ENCODE measurements around the gene ATXN3.
"Not testable (repeated sequence)": the region's sequence is repeated elsewhere in the genome, so short reads cannot be mapped to it uniquely, and the experiment has no call there.

The ATXN3 gene

DNA sequence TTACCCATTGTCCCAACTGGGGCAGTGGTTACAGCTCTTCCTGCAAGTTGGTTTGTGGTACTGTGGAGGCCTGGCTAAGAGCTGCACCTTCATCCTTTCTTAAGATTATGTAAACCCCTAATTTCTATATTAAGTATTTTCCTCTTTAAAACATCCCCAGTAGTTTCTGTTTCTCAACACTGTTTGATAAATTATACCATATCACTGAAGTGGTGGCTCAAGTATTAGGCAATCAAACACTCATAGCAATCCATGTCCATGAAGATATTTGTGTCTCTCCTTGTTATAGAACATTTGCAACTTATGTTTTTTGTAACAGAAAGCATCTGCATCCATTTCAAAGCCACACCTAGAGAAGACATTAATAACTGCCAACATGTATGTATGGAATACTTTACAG, 31.8 kb downstream of the ATXN3 start:
- H3K9me3 ChIP-seq (ENCODE audit: control insufficient read depth, low read length): no peaks in the 10 kb centered on the region
- no peaks in the 10 kb centered on the region for H3K4me1 ChIP-seq (ENCODE audit: control insufficient read depth, insufficient read depth, low read length, poor library complexity, severe bottlenecking)
- H3K27ac ChIP-seq (ENCODE audit: low read depth, low read length, severe bottlenecking): no peak overlapping the region
- H3K4me3 ChIP-seq (ENCODE audit: extremely low read depth, insufficient read depth, low read length, poor library complexity, severe bottlenecking): no peak overlapping the region
- H3K36me3 ChIP-seq (ENCODE audit: control insufficient read depth, insufficient read depth, low read length): peaks cover 58% of the 10 kb centered on the region

GRCh38 chr14:92058006-92058917, 48.1 kb downstream of the ATXN3 start:
- no peaks in the 10 kb centered on the region for H3K9me3 ChIP-seq (ENCODE audit: control insufficient read depth, low read length)
- H3K4me1 ChIP-seq (ENCODE audit: control insufficient read depth, insufficient read depth, low read length, poor library complexity, severe bottlenecking): no peaks in the 10 kb centered on the region
- no peak overlapping the region for H3K4me3 ChIP-seq (ENCODE audit: extremely low read depth, insufficient read depth, low read length, poor library complexity, severe bottlenecking)
- peaks cover 11% of the 10 kb centered on the region for H3K36me3 ChIP-seq (ENCODE audit: control insufficient read depth, insufficient read depth, low read length)
- H3K27ac ChIP-seq (ENCODE audit: low read depth, low read length, severe bottlenecking): no peak overlapping the region
- WGBS, 2 experiments (ENCODE audit: insufficient coverage in 2 of 2): 91 to 97% methylated on average over 4 to 8 of the region's 9 CpGs

DNA sequence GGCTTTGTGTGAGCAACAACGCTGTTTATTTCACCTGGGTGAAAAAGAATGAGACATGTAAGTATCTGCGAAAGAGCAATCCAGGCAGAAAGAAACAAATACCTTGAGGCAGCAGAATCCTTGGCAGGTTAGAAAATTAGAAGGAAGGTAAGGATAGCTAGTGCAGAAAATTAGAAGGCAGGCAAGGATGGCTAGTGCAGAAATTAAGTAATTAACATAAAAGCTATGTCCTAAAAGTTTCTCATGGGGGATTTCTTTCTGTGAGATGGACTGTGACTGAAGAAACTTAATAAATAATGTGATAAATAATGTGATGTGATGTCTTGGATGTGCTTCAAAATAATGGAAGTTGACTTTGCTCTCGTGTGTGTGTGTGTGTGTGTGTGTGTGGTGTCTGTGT, 56.6 kb downstream of the ATXN3 start:
- H3K4me3 ChIP-seq (ENCODE audit: extremely low read depth, insufficient read depth, low read length, poor library complexity, severe bottlenecking): no peak overlapping the region
- no peak overlapping the region for H3K27ac ChIP-seq (ENCODE audit: low read depth, low read length, severe bottlenecking)
- 79 to 100% methylated on average over 3 of the region's 3 CpGs for WGBS, 2 experiments (ENCODE audit: insufficient coverage in 2 of 2)

DNA sequence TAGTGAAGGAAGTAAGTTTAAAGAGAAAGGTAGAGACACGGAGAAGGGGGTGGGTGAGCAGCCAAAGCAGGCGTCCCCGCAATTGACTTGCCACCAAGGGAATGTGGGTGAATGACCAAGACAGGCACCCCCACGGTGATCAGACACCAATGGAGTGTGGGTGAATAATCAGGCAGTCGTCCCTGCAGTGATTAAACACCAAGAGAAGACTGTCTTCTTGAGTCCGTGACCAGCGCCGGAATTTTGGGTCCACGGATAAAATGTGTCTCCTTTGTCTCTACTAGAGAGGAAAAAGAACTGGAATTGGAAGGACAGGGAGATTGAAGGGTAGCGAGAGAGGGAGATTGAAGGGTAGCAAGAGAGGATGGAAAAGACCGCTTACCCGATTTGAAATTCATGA, 57.2 kb downstream of the ATXN3 start:
- not testable (repeated sequence) for H3K9me3 ChIP-seq (ENCODE audit: control insufficient read depth, low read length); H3K4me3 ChIP-seq (ENCODE audit: extremely low read depth, insufficient read depth, low read length, poor library complexity, severe bottlenecking); H3K4me1 ChIP-seq (ENCODE audit: control insufficient read depth, insufficient read depth, low read length, poor library complexity, severe bottlenecking); H3K27ac ChIP-seq (ENCODE audit: low read depth, low read length, severe bottlenecking); H3K36me3 ChIP-seq (ENCODE audit: control insufficient read depth, insufficient read depth, low read length)
- WGBS, 2 experiments (ENCODE audit: insufficient coverage in 2 of 2): 97 to 98% methylated on average over 10 to 12 of the region's 12 CpGs

More for the DNA sequence above, 56.6 kb downstream of the ATXN3 start:
- Histone ChIP-seq H3K9me3 (ENCODE audit: control insufficient read depth, low read length) (no peaks in the 10 kb centered on the region), H3K4me1 (ENCODE audit: control insufficient read depth, insufficient read depth, low read length, poor library complexity, severe bottlenecking) (no peaks in the 10 kb centered on the region), H3K36me3 (ENCODE audit: control insufficient read depth, insufficient read depth, low read length) (no peaks in the 10 kb centered on the region)

- not testable (repeated sequence) for H3K4me3 ChIP-seq (ENCODE audit: extremely low read depth, insufficient read depth, low read length, poor library complexity, severe bottlenecking); H3K9me3 ChIP-seq (ENCODE audit: control insufficient read depth, low read length); H3K36me3 ChIP-seq (ENCODE audit: control insufficient read depth, insufficient read depth, low read length); H3K27ac ChIP-seq (ENCODE audit: low read depth, low read length, severe bottlenecking); H3K4me1 ChIP-seq (ENCODE audit: control insufficient read depth, insufficient read depth, low read length, poor library complexity, severe bottlenecking)
- WGBS, 2 experiments (ENCODE audit: insufficient coverage in 2 of 2): 92 to 98% methylated on average over 5 to 6 of the region's 7 CpGs
These were observed 60.5 kb downstream of the ATXN3 start for GRCh38 chr14:92045904-92046303.

DNA sequence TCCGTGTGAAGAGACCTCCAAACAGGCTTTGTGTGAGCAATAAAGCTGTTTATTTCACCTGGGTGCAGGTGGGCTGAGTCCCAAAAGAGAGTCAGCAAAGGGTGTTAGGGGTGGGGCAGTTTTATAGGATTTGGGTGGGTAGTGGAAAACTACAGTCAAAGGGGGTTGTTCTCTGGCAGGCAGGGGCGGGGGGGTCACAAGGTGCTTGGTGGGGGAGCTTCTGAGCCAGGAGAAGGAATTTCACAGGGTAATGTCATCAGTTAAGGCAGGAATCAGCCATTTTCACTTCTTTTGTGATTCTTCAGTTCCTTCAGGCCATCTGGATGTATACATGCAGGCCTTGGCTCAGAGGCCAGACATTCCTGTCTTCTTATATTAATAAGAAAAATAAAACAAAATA, 64.6 kb downstream of the ATXN3 start:
- not testable (repeated sequence) for H3K36me3 ChIP-seq (ENCODE audit: control insufficient read depth, insufficient read depth, low read length); H3K9me3 ChIP-seq (ENCODE audit: control insufficient read depth, low read length); H3K4me1 ChIP-seq (ENCODE audit: control insufficient read depth, insufficient read depth, low read length, poor library complexity, severe bottlenecking); H3K27ac ChIP-seq (ENCODE audit: low read depth, low read length, severe bottlenecking); H3K4me3 ChIP-seq (ENCODE audit: extremely low read depth, insufficient read depth, low read length, poor library complexity, severe bottlenecking)
- 83 to 86% methylated on average over 1 to 2 of the region's 2 CpGs for WGBS, 2 experiments (ENCODE audit: insufficient coverage in 2 of 2)

- Histone ChIP-seq H3K4me1 (ENCODE audit: control insufficient read depth, insufficient read depth, low read length, poor library complexity, severe bottlenecking) (peaks cover 2% of the 10 kb centered on the region), H3K36me3 (ENCODE audit: control insufficient read depth, insufficient read depth, low read length) (peaks cover 9% of the 10 kb centered on the region), H3K9me3 (ENCODE audit: control insufficient read depth, low read length) (no peaks in the 10 kb centered on the region), H3K4me3 (ENCODE audit: extremely low read depth, insufficient read depth, low read length, poor library complexity, severe bottlenecking) (peak overlapping the region; percentile 96), H3K27ac (ENCODE audit: low read depth, low read length, severe bottlenecking) (no peak overlapping the region)
- WGBS, 2 experiments (ENCODE audit: insufficient coverage in 2 of 2): 92 to 94% methylated on average over 5 to 8 of the region's 10 CpGs
These were observed 65.2 kb downstream of the ATXN3 start for GRCh38 chr14:92041203-92041602.

GRCh38 chr14:92040431-92041051, 65.8 kb downstream of the ATXN3 start:
- peak overlapping the region; percentile 100 for H3K27ac ChIP-seq (ENCODE audit: low read depth, low read length, severe bottlenecking)
- H3K36me3 ChIP-seq (ENCODE audit: control insufficient read depth, insufficient read depth, low read length): peaks cover 9% of the 10 kb centered on the region
- 11 to 14% methylated on average over 10 to 11 of the region's 13 CpGs for WGBS, 2 experiments (ENCODE audit: insufficient coverage in 2 of 2)

GRCh38 chr14:92039719-92040430, 66.5 kb downstream of the ATXN3 start, which contains the start of gene TRIP11:
Gene TRIP11, minus strand, starts transcription at chr14:92040059. Its CDS starts 374 bp downstream, at chr14:92039685.
- Histone ChIP-seq H3K36me3 (ENCODE audit: control insufficient read depth, insufficient read depth, low read length) (peaks cover 12% of the 10 kb centered on the region), H3K9me3 (ENCODE audit: control insufficient read depth, low read length) (peaks cover 1% of the 10 kb centered on the region), H3K4me1 (ENCODE audit: control insufficient read depth, insufficient read depth, low read length, poor library complexity, severe bottlenecking) (peaks cover 2% of the 10 kb centered on the region), H3K4me3 (ENCODE audit: extremely low read depth, insufficient read depth, low read length, poor library complexity, severe bottlenecking) (peak within 1 kb of the TSS; percentile 96), H3K27ac (ENCODE audit: low read depth, low read length, severe bottlenecking) (peak within 1 kb of the TSS; percentile 100)
- WGBS, 2 experiments (ENCODE audit: insufficient coverage in 2 of 2): 0% methylated on average over 53 to 57 of the region's 57 CpGs

More at GRCh38 chr14:92040431-92041051, 65.8 kb downstream of the ATXN3 start:
- H3K9me3 ChIP-seq (ENCODE audit: control insufficient read depth, low read length): no peaks in the 10 kb centered on the region
- H3K4me3 ChIP-seq (ENCODE audit: extremely low read depth, insufficient read depth, low read length, poor library complexity, severe bottlenecking): peak overlapping the region; percentile 96
- peaks cover 2% of the 10 kb centered on the region for H3K4me1 ChIP-seq (ENCODE audit: control insufficient read depth, insufficient read depth, low read length, poor library complexity, severe bottlenecking)

DNA sequence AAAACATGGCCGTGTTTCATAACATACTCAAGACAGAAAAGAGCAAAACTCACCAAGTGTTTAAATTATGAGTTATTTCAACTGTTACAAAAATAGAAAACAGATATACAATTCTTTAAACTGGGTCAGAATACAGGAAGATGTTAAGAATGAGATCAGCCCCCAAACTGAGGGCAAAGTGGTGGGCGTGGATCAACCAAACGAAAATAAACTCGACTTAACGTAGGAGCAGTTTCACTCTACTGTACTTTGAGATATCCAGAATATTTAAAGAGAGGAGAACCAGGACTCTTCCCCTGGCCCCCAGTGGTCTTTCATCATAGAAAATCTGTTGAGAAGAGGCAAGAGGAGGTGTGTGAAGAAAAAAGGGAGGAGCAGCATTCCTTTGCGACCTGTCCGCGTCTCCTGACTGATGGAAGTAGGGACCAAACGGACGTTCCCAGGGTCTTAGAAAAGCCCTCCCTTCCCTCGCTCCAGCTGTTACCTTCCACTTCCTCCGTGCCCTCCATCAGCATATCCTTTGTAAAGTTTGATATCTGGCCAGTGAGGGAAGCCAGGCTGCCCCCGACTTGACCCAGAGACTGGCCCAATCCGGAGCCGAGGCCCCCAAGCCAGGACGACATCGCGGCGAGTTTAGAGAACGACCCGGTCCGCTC, 67.2 kb downstream of the ATXN3 start:
- Histone ChIP-seq H3K9me3 (ENCODE audit: control insufficient read depth, low read length) (peaks cover 6% of the 10 kb centered on the region), H3K27ac (ENCODE audit: low read depth, low read length, severe bottlenecking) (peak overlapping the region; percentile 100), H3K4me1 (ENCODE audit: control insufficient read depth, insufficient read depth, low read length, poor library complexity, severe bottlenecking) (peaks cover 2% of the 10 kb centered on the region), H3K4me3 (ENCODE audit: extremely low read depth, insufficient read depth, low read length, poor library complexity, severe bottlenecking) (peak overlapping the region; percentile 96), H3K36me3 (ENCODE audit: control insufficient read depth, insufficient read depth, low read length) (peaks cover 18% of the 10 kb centered on the region)
- 0% methylated on average over 12 to 18 of the region's 22 CpGs for WGBS, 2 experiments (ENCODE audit: insufficient coverage in 2 of 2)

Data from mesodermal cell (in vitro differentiated cells).